ENCODE measurements around the gene PPIP5K2.

DNA sequence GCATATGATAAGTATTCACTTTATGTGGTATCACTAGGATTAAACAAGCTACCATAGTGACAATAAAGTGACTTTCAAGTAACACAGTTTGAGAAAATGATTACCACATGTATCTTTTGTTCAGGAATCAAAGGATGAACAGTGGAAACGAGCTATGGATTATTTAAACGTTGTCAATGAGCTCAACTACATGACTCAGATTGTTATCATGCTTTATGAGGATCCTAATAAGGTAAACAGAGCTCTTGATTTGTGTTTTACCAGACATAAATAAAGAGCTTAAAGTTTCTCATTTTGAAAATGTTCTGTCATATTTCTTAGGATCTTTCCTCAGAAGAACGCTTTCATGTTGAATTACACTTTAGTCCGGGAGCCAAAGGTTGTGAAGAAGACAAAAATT is 57.4 kb downstream of the PPIP5K2 start:
- TF ChIP-seq, protein P1, sequence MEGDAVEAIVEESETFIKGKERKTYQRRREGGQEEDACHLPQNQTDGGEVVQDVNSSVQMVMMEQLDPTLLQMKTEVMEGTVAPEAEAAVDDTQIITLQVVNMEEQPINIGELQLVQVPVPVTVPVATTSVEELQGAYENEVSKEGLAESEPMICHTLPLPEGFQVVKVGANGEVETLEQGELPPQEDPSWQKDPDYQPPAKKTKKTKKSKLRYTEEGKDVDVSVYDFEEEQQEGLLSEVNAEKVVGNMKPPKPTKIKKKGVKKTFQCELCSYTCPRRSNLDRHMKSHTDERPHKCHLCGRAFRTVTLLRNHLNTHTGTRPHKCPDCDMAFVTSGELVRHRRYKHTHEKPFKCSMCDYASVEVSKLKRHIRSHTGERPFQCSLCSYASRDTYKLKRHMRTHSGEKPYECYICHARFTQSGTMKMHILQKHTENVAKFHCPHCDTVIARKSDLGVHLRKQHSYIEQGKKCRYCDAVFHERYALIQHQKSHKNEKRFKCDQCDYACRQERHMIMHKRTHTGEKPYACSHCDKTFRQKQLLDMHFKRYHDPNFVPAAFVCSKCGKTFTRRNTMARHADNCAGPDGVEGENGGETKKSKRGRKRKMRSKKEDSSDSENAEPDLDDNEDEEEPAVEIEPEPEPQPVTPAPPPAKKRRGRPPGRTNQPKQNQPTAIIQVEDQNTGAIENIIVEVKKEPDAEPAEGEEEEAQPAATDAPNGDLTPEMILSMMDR (conservative IDR thresholded peaks at IDR 0.05), result no peak
- TF ChIP-seq ZFX (IDR thresholded peaks at IDR 0.05), result no peak

Measured in C4-2B (cell line).